NT2/D1 (cell line): ENCODE data around the gene ABCC4.

ENCODE experiments used
- SUZ12 ChIP-seq: IDR thresholded peaks from 2 replicates; pipeline ENCODE4 v1.6.1; 2011; ENCODE audit not compliant: insufficient read length, insufficient read depth; ENCODE audit errors: extremely low read depth
- YY1 ChIP-seq: IDR thresholded peaks from 2 replicates; pipeline ENCODE4 v1.6.1; 2011; ENCODE audit not compliant: insufficient read length, insufficient read depth
- ZNF274 ChIP-seq: IDR thresholded peaks from 2 replicates; pipeline ENCODE4 v1.6.1; 2011; ENCODE audit warnings: mild to moderate bottlenecking, low read depth, low read length

DNA sequence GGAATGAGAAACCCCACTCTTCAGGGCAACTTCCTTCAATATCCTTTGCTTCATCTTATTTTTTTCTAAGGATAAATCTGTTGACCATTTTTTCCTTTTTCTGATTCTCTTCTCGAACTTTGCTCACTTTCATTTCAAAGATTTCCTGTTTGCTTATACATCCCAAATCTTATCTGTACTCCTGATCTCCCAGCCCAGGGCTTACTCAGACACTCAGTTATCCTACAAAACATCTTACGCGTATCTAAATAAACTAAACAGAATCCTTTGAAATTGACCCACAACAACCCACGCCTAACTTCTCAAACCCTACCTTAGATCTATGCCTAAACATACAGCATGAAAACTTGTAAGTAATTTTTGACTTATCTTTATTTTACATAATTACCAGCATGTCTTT, 179.2 kb downstream of the ABCC4 start:
- TF ChIP-seq ZNF274 (no peak), YY1 (no peak), SUZ12 (no peak)
